ENCODE results near the gene ABI1. TPM values are rescaled to one million over a fixed set of nuclear protein-coding genes. Genes with fewer than 3 reads are reported as not detected.
A peak's percentile ranks its signal among the peaks of the same experiment; 100 is the strongest.

Gene ABI1
- total RNA-seq, 2 experiments from 2014 or later: 62.4 to 76.9 TPM

DNA sequence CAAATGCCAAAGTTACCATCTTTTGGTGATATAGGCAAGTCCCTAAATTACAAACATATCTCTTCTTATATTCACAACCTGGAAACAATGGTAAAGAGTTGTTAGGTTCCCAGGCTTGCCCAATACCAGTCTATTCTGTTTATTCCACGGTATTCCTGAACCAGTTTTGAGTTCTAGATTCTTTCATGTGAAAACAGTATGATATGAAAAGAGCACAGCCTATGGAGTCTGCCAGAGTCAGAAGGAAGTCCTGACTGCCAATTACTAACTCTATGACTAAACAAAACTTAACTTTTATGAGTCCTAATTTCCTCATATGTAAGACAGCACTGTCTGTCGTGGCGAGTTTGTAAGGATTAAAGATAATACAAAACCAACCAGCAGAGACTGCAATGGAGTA lies 5.6 kb downstream of the ABI1 start:
- peak overlapping the region; percentile 8; the same call in 1 of the 2 replicates for H3K4me2 ChIP-seq (ENCODE audit: low read length)
- TF ChIP-seq CTCF (conservative IDR thresholded peaks at IDR 0.05; ENCODE audit: low read length) (no peak), EZH2phosphoT487 (IDR thresholded peaks at IDR 0.05; ENCODE audit: borderline replicate concordance, low read depth, low read length) (no peak)
- no peaks in the 10 kb centered on the region for H3K9me2 ChIP-seq (ENCODE audit: insufficient read depth, low read length)
- H2AFZ ChIP-seq (ENCODE audit: low read length): no peak overlapping the region
- no peak for DNase-seq (ENCODE audit: low spot score)
- no peak overlapping the region for H3K4me3 ChIP-seq (ENCODE audit: low read depth, low read length, poor library complexity, severe bottlenecking)
- peaks cover 57% of the 10 kb centered on the region for H3K36me3 ChIP-seq (ENCODE audit: insufficient read depth, low read length)
- H3K79me2 ChIP-seq (ENCODE audit: insufficient read depth, low read depth, low read length): peaks cover 100% of the 10 kb centered on the region
- ChIA-PET POLR2A (interaction anchor here (0.6 kb wide), 1 partner anchor 373 kb away, joined by 3 read pairs; no protein-coding TSS in a partner anchor), CTCF (ENCODE audit: unreplicated experiment) (no interaction called here)
- TSS peak; percentile 0 for BruUV-seq (replicated peaks)
- peaks cover 34% of the 10 kb centered on the region for H4K20me1 ChIP-seq (ENCODE audit: insufficient read depth, low read length)
- H3K27ac ChIP-seq (ENCODE audit: low read depth, low read length, poor library complexity, severe bottlenecking): no peak overlapping the region
- H3K9me3 ChIP-seq (ENCODE audit: low read length): peaks cover 7% of the 10 kb centered on the region; the same call in 1 of the 2 replicates
- peaks cover 37% of the 10 kb centered on the region for H3K4me1 ChIP-seq (ENCODE audit: insufficient read depth, low read length, poor library complexity, severe bottlenecking)
- intact Hi-C loops (cut with micrococcal nuclease; ENCODE audit: unreplicated experiment): loop anchor here (5.0 kb wide), 2 partner anchors 98 to 418 kb away; partner anchors contain the start of gene APBB1IP

GRCh38 chr10:26854524-26854923 lies 6.2 kb downstream of the ABI1 start:
- Histone ChIP-seq H3K79me2 (ENCODE audit: insufficient read depth, low read depth, low read length) (peaks cover 100% of the 10 kb centered on the region), H2AFZ (ENCODE audit: low read length) (no peak overlapping the region), H3K4me3 (ENCODE audit: low read depth, low read length, poor library complexity, severe bottlenecking) (no peak overlapping the region), H3K36me3 (ENCODE audit: insufficient read depth, low read length) (peaks cover 62% of the 10 kb centered on the region), H3K4me2 (ENCODE audit: low read length) (peak overlapping the region; percentile 8; the same call in 1 of the 2 replicates), H3K27ac (ENCODE audit: low read depth, low read length, poor library complexity, severe bottlenecking) (no peak overlapping the region), H3K4me1 (ENCODE audit: insufficient read depth, low read length, poor library complexity, severe bottlenecking) (peaks cover 37% of the 10 kb centered on the region), H4K20me1 (ENCODE audit: insufficient read depth, low read length) (peaks cover 32% of the 10 kb centered on the region), H3K9me2 (ENCODE audit: insufficient read depth, low read length) (no peaks in the 10 kb centered on the region), H3K9me3 (ENCODE audit: low read length) (peaks cover 7% of the 10 kb centered on the region; the same call in 1 of the 2 replicates)
- ChIA-PET CTCF (ENCODE audit: unreplicated experiment) (no interaction called here), POLR2A (no interaction called here)
- no peak for DNase-seq (ENCODE audit: low spot score)
- BruUV-seq (replicated peaks): no TSS peak
- intact Hi-C loops (cut with micrococcal nuclease; ENCODE audit: unreplicated experiment): no loop called here
- TF ChIP-seq CTCF (conservative IDR thresholded peaks at IDR 0.05; ENCODE audit: low read length) (no peak), EZH2phosphoT487 (IDR thresholded peaks at IDR 0.05; ENCODE audit: borderline replicate concordance, low read depth, low read length) (no peak)

DNA sequence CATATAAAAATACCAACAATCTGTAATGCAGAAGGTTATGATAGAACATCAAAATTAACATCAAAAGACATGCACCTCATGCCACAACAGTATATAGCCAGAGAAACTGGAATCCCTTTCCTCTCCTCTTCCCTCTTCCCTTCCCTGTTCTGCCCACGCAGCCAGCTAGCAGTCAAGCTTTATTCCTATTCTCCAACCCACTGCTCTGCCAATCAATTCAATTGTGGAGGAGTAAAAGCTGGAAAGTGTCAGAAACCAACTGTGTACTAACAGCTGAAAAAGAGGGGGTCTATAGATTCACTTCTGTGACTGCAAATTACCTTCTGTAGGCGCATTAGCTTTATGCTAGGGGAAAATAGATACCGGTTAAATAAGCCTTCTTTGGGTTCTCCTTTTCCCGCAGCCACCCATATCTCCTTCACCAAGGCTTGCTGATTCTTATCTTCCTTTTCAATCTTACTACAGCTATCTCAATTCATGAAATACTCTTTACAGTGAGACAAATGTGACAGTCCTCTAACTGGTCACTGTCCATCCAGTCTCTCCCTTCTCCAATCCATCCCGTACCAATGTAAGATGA lies 16.3 kb downstream of the ABI1 start:
- TF ChIP-seq EZH2phosphoT487 (IDR thresholded peaks at IDR 0.05; ENCODE audit: borderline replicate concordance, low read depth, low read length) (no peak), CTCF (conservative IDR thresholded peaks at IDR 0.05; ENCODE audit: low read length) (no peak)
- H2AFZ ChIP-seq (ENCODE audit: low read length): no peak overlapping the region
- peaks cover 40% of the 10 kb centered on the region for H3K4me1 ChIP-seq (ENCODE audit: insufficient read depth, low read length, poor library complexity, severe bottlenecking)
- no peak overlapping the region for H3K4me3 ChIP-seq (ENCODE audit: low read depth, low read length, poor library complexity, severe bottlenecking)
- H4K20me1 ChIP-seq (ENCODE audit: insufficient read depth, low read length): no peaks in the 10 kb centered on the region
- ChIA-PET CTCF (ENCODE audit: unreplicated experiment) (no interaction called here), POLR2A (interaction anchor here (0.9 to 1.3 kb wide), 7 partner anchors 9 to 45 kb away, joined by 3 to 5 read pairs (median 4); no protein-coding TSS in a partner anchor)
- no TSS peak for BruUV-seq (replicated peaks)
- intact Hi-C loops (cut with micrococcal nuclease; ENCODE audit: unreplicated experiment): loop anchor here (5.0 kb wide), 1 partner anchor 47 kb away; no protein-coding TSS in a partner anchor
- no peak overlapping the region for H3K27ac ChIP-seq (ENCODE audit: low read depth, low read length, poor library complexity, severe bottlenecking)
- DNase-seq (ENCODE audit: low spot score): no peak
- peaks cover 14% of the 10 kb centered on the region; the same call in 1 of the 2 replicates for H3K9me3 ChIP-seq (ENCODE audit: low read length)
- peaks cover 65% of the 10 kb centered on the region for H3K36me3 ChIP-seq (ENCODE audit: insufficient read depth, low read length)
- no peaks in the 10 kb centered on the region for H3K9me2 ChIP-seq (ENCODE audit: insufficient read depth, low read length)
- peaks cover 100% of the 10 kb centered on the region for H3K79me2 ChIP-seq (ENCODE audit: insufficient read depth, low read depth, low read length)
- H3K4me2 ChIP-seq (ENCODE audit: low read length): no peak overlapping the region

Data from OCI-LY7 (cell line).